A549 (cell line): ENCODE measurements around the gene TMEM95.

ENCODE experiments used
- CTCF ChIP-seq: fragments of >200 bp; sonication (Bioruptor Twin); formaldehyde crosslinking; IDR thresholded peaks from 3 replicates; pipeline ENCODE4 v1.5.1; 2016
- ESRRA ChIP-seq: fragments of 150-350 bp; IDR thresholded peaks from 2 replicates; pipeline ENCODE4 v1.6.1; 2014; ENCODE audit warnings: mild to moderate bottlenecking, low read length, borderline replicate concordance
- FOSL2 ChIP-seq, 2 experiments: fragments of 450-650 bp in 1 of 2; fragments of >200 bp in 1 of 2; sonication (Bioruptor Twin) in 1 of 2; formaldehyde crosslinking; IDR thresholded peaks; 2 replicates each; pipeline versions ENCODE4 v1.5.0 to v1.6.1; 2016 to 2020; ENCODE audit warnings: mild to moderate bottlenecking in 1 of 2, moderate library complexity in 1 of 2
- POLR2A ChIP-seq: IDR thresholded peaks from 2 replicates; pipeline ENCODE4 v1.6.1; 2012; ENCODE audit warnings: mild to moderate bottlenecking, low read length
- RAD21 ChIP-seq, 2 experiments: fragments of >200 bp in 1 of 2; sonication (Bioruptor Twin) in 1 of 2; formaldehyde crosslinking in 1 of 2; IDR thresholded peaks in 1 of 2; conservative IDR thresholded peaks in 1 of 2; 2 replicates in 1 of 2; 3 replicates in 1 of 2; pipeline ENCODE4 v1.6.1; 2012 to 2018; ENCODE audit warnings: inconsistent platforms in 1 of 2

- TF ChIP-seq FOSL2 (IDR thresholded peaks at IDR 0.05): no peak
- TF ChIP-seq FOSL2 (CRISPR knock-in tag; IDR thresholded peaks at IDR 0.05): no peak
- no peak for TF ChIP-seq POLR2A
- TF ChIP-seq CTCF: no peak
- TF ChIP-seq ESRRA: no peak
- no peak for TF ChIP-seq RAD21 (conservative IDR thresholded peaks at IDR 0.05 in 1 of 2, IDR thresholded peaks at IDR 0.05 in 1 of 2)
These were observed 29.6 kb downstream of the TMEM95 start for GRCh38 chr17:7384489-7385081.
